H9 (cell line): ENCODE measurements around the gene GARNL3. TPM values are rescaled to one million over a fixed set of nuclear protein-coding genes. Genes with fewer than 3 reads are reported as not detected.

Source experiments
- DNase-seq: peaks from one replicate; pipeline ENCODE4 v3.0.0-alpha.2; 2017
- H2AFZ ChIP-seq: one replicate; pipeline ENCODE4 v1.6.1; 2013; ENCODE audit warnings: mild to moderate bottlenecking, low read length, control low read depth, moderate library complexity
- H2AK5ac ChIP-seq: 2 replicates; pipeline ENCODE4 v1.6.1; 2013; ENCODE audit warnings: low read length, control low read depth, mixed read lengths; ENCODE audit not compliant: insufficient read length
- H2BK120ac ChIP-seq: one replicate; pipeline ENCODE4 v1.6.1; 2013; ENCODE audit warnings: low read depth, mild to moderate bottlenecking, low read length, control low read depth, inconsistent platforms; ENCODE audit not compliant: poor library complexity, severe bottlenecking
- H2BK12ac ChIP-seq: 2 replicates; pipeline ENCODE4 v1.6.1; 2013; ENCODE audit warnings: low read length, control low read depth, mixed read lengths, low read depth; ENCODE audit not compliant: insufficient read length
- H2BK15ac ChIP-seq: 2 replicates; pipeline ENCODE4 v1.6.1; 2013; ENCODE audit warnings: low read depth, low read length, control low read depth
- H2BK20ac ChIP-seq: one replicate; pipeline ENCODE4 v1.6.1; 2013; ENCODE audit warnings: low read depth, mild to moderate bottlenecking, low read length, control low read depth, inconsistent platforms; ENCODE audit not compliant: poor library complexity, severe bottlenecking
- H2BK5ac ChIP-seq: 2 replicates; pipeline ENCODE4 v1.6.1; 2013; ENCODE audit warnings: low read length, control low read depth, mixed read lengths; ENCODE audit not compliant: insufficient read length
- H3K14ac ChIP-seq: 2 replicates; pipeline ENCODE4 v1.6.1; 2013; ENCODE audit warnings: low read length, control low read depth; ENCODE audit not compliant: insufficient read depth
- H3K18ac ChIP-seq: 2 replicates; pipeline ENCODE4 v1.6.1; 2013; ENCODE audit warnings: low read depth, mild to moderate bottlenecking, mixed read lengths, low read length, control low read depth; ENCODE audit not compliant: insufficient read length
- H3K23ac ChIP-seq: 2 replicates; pipeline ENCODE4 v1.6.1; 2013; ENCODE audit warnings: low read length, control low read depth, mixed read lengths, low read depth; ENCODE audit not compliant: insufficient read length
- H3K23me2 ChIP-seq: 2 replicates; pipeline ENCODE4 v1.6.1; 2013; ENCODE audit warnings: low read depth, mild to moderate bottlenecking, mixed read lengths, low read length, control low read depth; ENCODE audit not compliant: insufficient read length, poor library complexity, severe bottlenecking
- H3K27ac ChIP-seq: 2 replicates; pipeline ENCODE4 v1.5.1; 2013; ENCODE audit warnings: low read length, control low read depth, mixed read lengths, low read depth; ENCODE audit not compliant: insufficient read length
- H3K27me3 ChIP-seq: 2 replicates; pipeline ENCODE4 v1.6.1; 2013; ENCODE audit warnings: low read length, control low read depth, inconsistent platforms; ENCODE audit not compliant: insufficient read depth
- H3K4ac ChIP-seq: 2 replicates; pipeline ENCODE4 v1.6.1; 2013; ENCODE audit warnings: low read depth, mild to moderate bottlenecking, control low read depth, inconsistent platforms, low read length, moderate library complexity
- H3K4me1 ChIP-seq: 2 replicates; pipeline ENCODE4 v1.6.1; 2013; ENCODE audit warnings: low read length, control low read depth, inconsistent platforms; ENCODE audit not compliant: insufficient read depth
- H3K4me2 ChIP-seq: 2 replicates; pipeline ENCODE4 v1.6.1; 2013; ENCODE audit warnings: low read length, control low read depth, mixed read lengths; ENCODE audit not compliant: insufficient read length, insufficient read depth
- H3K56ac ChIP-seq: 2 replicates; pipeline ENCODE4 v1.6.1; 2013; ENCODE audit warnings: low read depth, mild to moderate bottlenecking, mixed read lengths, low read length, control low read depth; ENCODE audit not compliant: insufficient read length
- H3K79me1 ChIP-seq: 2 replicates; pipeline ENCODE4 v1.6.1; 2013; ENCODE audit warnings: low read depth, mild to moderate bottlenecking, moderate library complexity, low read length, control low read depth, inconsistent platforms; ENCODE audit not compliant: insufficient read depth, poor library complexity, severe bottlenecking
- H3K79me2 ChIP-seq: 2 replicates; pipeline ENCODE4 v1.6.1; 2013; ENCODE audit warnings: low read length, control low read depth, inconsistent platforms; ENCODE audit not compliant: insufficient read depth
- H3K9ac ChIP-seq: 2 replicates; pipeline ENCODE4 v1.6.1; 2013; ENCODE audit warnings: low read length, control low read depth, mixed read lengths; ENCODE audit not compliant: insufficient read length; ENCODE audit errors: extremely low read depth
- H3K9me3 ChIP-seq: one replicate; pipeline ENCODE4 v1.6.1; 2013; ENCODE audit warnings: low read depth, low read length, inconsistent platforms; ENCODE audit not compliant: control insufficient read depth
- H3T11ph ChIP-seq: one replicate; pipeline ENCODE4 v1.6.1; 2013; ENCODE audit warnings: mild to moderate bottlenecking, low read length, control low read depth, inconsistent platforms
- H4K20me1 ChIP-seq: one replicate; pipeline ENCODE4 v1.6.1; 2013; ENCODE audit not compliant: control insufficient read depth, insufficient read length, insufficient read depth
- H4K5ac ChIP-seq: 2 replicates; pipeline ENCODE4 v1.6.1; 2013; ENCODE audit warnings: low read depth, mild to moderate bottlenecking, mixed read lengths, low read length, control low read depth; ENCODE audit not compliant: insufficient read length
- H4K8ac ChIP-seq: replicated peaks from 2 replicates; pipeline ENCODE4 v1.6.1; 2013; ENCODE audit warnings: low read length, control low read depth, mixed read lengths, low read depth; ENCODE audit not compliant: insufficient read length
- H4K91ac ChIP-seq: 2 replicates; pipeline ENCODE4 v1.6.1; 2013; ENCODE audit warnings: low read depth, mild to moderate bottlenecking, moderate library complexity, mixed read lengths, low read length, control low read depth; ENCODE audit not compliant: insufficient read length
- H3K27ac Mint-ChIP-seq, 3 experiments: 2 replicates in 2 of 3; 3 replicates in 1 of 3; pipeline ENCODE4 v1.8.0; 2020 to 2021; ENCODE audit warnings: mixed read lengths in 3 of 3, mild to moderate bottlenecking in 1 of 3, moderate library complexity in 1 of 3
- H3K27me3 Mint-ChIP-seq: 2 replicates; pipeline ENCODE4 v1.8.0; 2021; ENCODE audit warnings: low read depth, mild to moderate bottlenecking, moderate library complexity, mixed read lengths
- H3K36me3 Mint-ChIP-seq, 3 experiments: 2 replicates in 2 of 3; 3 replicates in 1 of 3; pipeline ENCODE4 v1.8.0; 2020 to 2021; ENCODE audit warnings: low read depth in 3 of 3, mixed read lengths in 3 of 3; ENCODE audit not compliant: insufficient read depth in 1 of 3
- H3K4me1 Mint-ChIP-seq, 2 experiments: 2 replicates each; pipeline ENCODE4 v1.8.0; 2020; ENCODE audit warnings: mixed read lengths in 2 of 2
- H3K4me3 Mint-ChIP-seq, 2 experiments: 2 replicates in 1 of 2; 3 replicates in 1 of 2; pipeline ENCODE4 v1.8.0; 2020 to 2021; ENCODE audit warnings: mild to moderate bottlenecking in 2 of 2, mixed read lengths in 2 of 2, moderate library complexity in 1 of 2
- H3K9me3 Mint-ChIP-seq, 2 experiments: 2 replicates in 1 of 2; 3 replicates in 1 of 2; pipeline ENCODE4 v1.8.0; 2020; ENCODE audit warnings: mild to moderate bottlenecking in 2 of 2, mixed read lengths in 2 of 2, moderate library complexity in 1 of 2
- CTCF ChIP-seq: fragments of 200-600 bp; sonication (generic); conservative IDR thresholded peaks from 3 replicates; pipeline ENCODE4 v1.8.0; 2021; ENCODE audit warnings: antibody characterized with exemption, mild to moderate bottlenecking
- WGBS: extraction: QIAGEN DNeasy Blood & Tissue Kit; methylation state at CpG from one replicate; pipeline ENCODE4 v1.1.7; 2013; ENCODE audit warnings: missing lambda C conversion rate, low lambda C conversion rate, mixed read lengths; ENCODE audit not compliant: insufficient read length; ENCODE audit errors: extremely low coverage; 5-methylcytosine and 5-hydroxymethylcytosine counted together
- total RNA-seq: library from RNA; stranded (reverse); gene quantifications from 2 replicates; pipeline ENCODE4 v1.2.1, GENCODE V29; 2021

Gene GARNL3
- total RNA-seq, 1 experiment from 2014 or later: 8.7 TPM

GRCh38 chr9:127423934-127424675, 159.5 kb downstream of the GARNL3 start, which contains the start of gene ZNF79:
TSS of gene ZNF79 (plus strand) at chr9:127424382. CDS start at chr9:127424788, 406 bp downstream.
- Histone ChIP-seq H2BK5ac (no peak within 1 kb of the TSS), H4K91ac (no peak within 1 kb of the TSS), H3K14ac (peak within 1 kb of the TSS; percentile 68), H4K20me1 (no peaks in the 10 kb centered on the region), H3K18ac (peak within 1 kb of the TSS; percentile 85), H3K23ac (no peak within 1 kb of the TSS), H2BK20ac (no peak within 1 kb of the TSS), H3K4me1 (no peaks in the 10 kb centered on the region; the same call in 1 of the 2 replicates), H2BK12ac (no peak within 1 kb of the TSS), H4K5ac (no peak within 1 kb of the TSS), H3K9ac (peak within 1 kb of the TSS; percentile 89), H2AK5ac (no peak within 1 kb of the TSS), H2BK15ac (no peak within 1 kb of the TSS), H2BK120ac (no peak within 1 kb of the TSS), H3K4me2 (peak within 1 kb of the TSS; percentile 97), H3K4ac (no peak within 1 kb of the TSS), H3K79me1 (peaks cover 3% of the 10 kb centered on the region), H3K9me3 (no peaks in the 10 kb centered on the region), H3T11ph (no peak within 1 kb of the TSS), H3K79me2 (peaks cover 8% of the 10 kb centered on the region; the same call in 1 of the 2 replicates), H3K27ac (no peak within 1 kb of the TSS), H2AFZ (peak within 1 kb of the TSS; percentile 60), H3K23me2 (peaks cover 12% of the 10 kb centered on the region), H4K8ac (no peak within 1 kb of the TSS), H3K56ac (no peak within 1 kb of the TSS), H3K27me3 (no peaks in the 10 kb centered on the region)
- peak; percentile 95 for DNase-seq
- WGBS: no CpG with 5 or more reads among the region's 54 CpGs
- TF ChIP-seq CTCF: no peak
- Mint-ChIP-seq H3K9me3 (no peaks in the 10 kb centered on the region), H3K36me3 (peaks cover 3 to 18% (median 16%) of the 10 kb centered on the region in 3 experiments; a peak in 6 of 7 replicates), H3K4me3 (peak within 1 kb of the TSS; percentile 96 to 97), H3K27me3 (no peaks in the 10 kb centered on the region), H3K4me1 (peaks cover 25 to 27% of the 10 kb centered on the region in 2 experiments), H3K27ac (peak within 1 kb of the TSS; percentile 97 to 100 (median 100))
